K562 (cell line): ENCODE data around the gene USB1. TPM values are rescaled to one million over a fixed set of nuclear protein-coding genes. Genes with fewer than 3 reads are reported as not detected.
A peak's percentile ranks its signal among the peaks of the same experiment; 100 is the strongest.

Source experiments
- ATAC-seq: fragments of 200-7000 bp; cut with Tn5 transposase; 3 replicates; pipeline ENCODE4 v1.9.1; 2020; ENCODE audit warnings: moderate library complexity
- BruUV-seq: library from RNA; stranded (reverse); fragments of 400-500 nt; replicated peaks from 2 replicates; lab custom pipeline; 2021; lab: Mats Ljungman, UMichigan
- CTCF ChIA-PET: fragments of 300-600 bp; formaldehyde crosslinking; extraction: SDS; loops from one replicate; lab custom pipeline; 2021; ENCODE audit warnings: low intra/inter-chr PET ratio; lab: Yijun Ruan, JAX
- POLR2A ChIA-PET: fragments of 300-600, 350-650 bp; sonication (Branson Sonifier 250); formaldehyde crosslinking; extraction: SDS; loops from one replicate; lab custom pipeline; 2021; ENCODE audit warnings: antibody characterized with exemption, inconsistent platforms; lab: Yijun Ruan, JAX
- DNase-seq, 4 experiments: peaks; one replicate each; pipeline versions ENCODE4 v3.0.0 to v3.0.0-alpha.2; 2011 to 2018; ENCODE audit warnings: low spot score in 3 of 4, mixed read lengths in 3 of 4; ENCODE audit errors: extremely low read depth in 1 of 4
- FAIRE-seq: peaks from 2 replicates; lab custom pipeline; 2011; peaks lifted over from hg19 to GRCh38; lab: Jason Lieb, UNC
- H2AFZ ChIP-seq: 2 replicates; pipeline ENCODE4 v1.6.0; 2011; ENCODE audit warnings: low read depth, low read length, control low read depth, inconsistent platforms
- H3K27ac ChIP-seq: fragments of 200-600 bp; 3 replicates; pipeline ENCODE4 v1.8.0; 2011; ENCODE audit warnings: low read depth, mild to moderate bottlenecking, control low read depth, inconsistent platforms, low read length, moderate library complexity, mixed read lengths; ENCODE audit errors: extremely low read depth
- H3K27me3 ChIP-seq, 2 experiments: fragments of 300-600 bp in 1 of 2; 2 replicates in 1 of 2; 3 replicates in 1 of 2; pipeline versions ENCODE4 v1.6.0 to v1.8.0; 2011; ENCODE audit warnings: inconsistent platforms in 2 of 2, low read length in 2 of 2, mild to moderate bottlenecking in 1 of 2, mixed read lengths in 1 of 2, moderate library complexity in 1 of 2; ENCODE audit not compliant: control insufficient read depth in 2 of 2, insufficient read depth in 2 of 2
- H3K36me3 ChIP-seq: fragments of 300-600 bp; 3 replicates; pipeline ENCODE4 v1.8.0; 2011; ENCODE audit warnings: mild to moderate bottlenecking, low read length, inconsistent platforms; ENCODE audit not compliant: control insufficient read depth, insufficient read depth
- H3K4me1 ChIP-seq, 2 experiments: fragments of 200-600 bp in 1 of 2; replicated peaks in 1 of 2; 2 replicates in 1 of 2; 3 replicates in 1 of 2; pipeline versions ENCODE4 v1.5.1 to v1.8.0; 2011; ENCODE audit warnings: inconsistent platforms in 2 of 2, low read length in 2 of 2, mild to moderate bottlenecking in 1 of 2, mixed read lengths in 1 of 2, moderate library complexity in 1 of 2; ENCODE audit not compliant: control insufficient read depth in 2 of 2, insufficient read depth in 2 of 2
- H3K4me2 ChIP-seq: 2 replicates; pipeline ENCODE4 v1.6.1; 2011; ENCODE audit warnings: low read length, control low read depth, inconsistent platforms, mixed read lengths; ENCODE audit not compliant: insufficient read depth
- H3K4me3 ChIP-seq: fragments of 200-600 bp; sonication (generic), shearing (Covaris generic); 2 replicates; pipeline ENCODE4 v1.5.1; 2016; ENCODE audit warnings: control low read depth, inconsistent platforms
- H3K79me2 ChIP-seq: fragments of 200-600 bp; 3 replicates; pipeline ENCODE4 v1.8.0; 2011; ENCODE audit warnings: low read length, inconsistent platforms; ENCODE audit not compliant: control insufficient read depth, insufficient read depth
- H3K9ac ChIP-seq, 2 experiments: 2 replicates each; pipeline versions ENCODE4 v1.6.0 to v1.6.1; 2011; ENCODE audit warnings: low read depth in 2 of 2, low read length in 2 of 2, control low read depth in 1 of 2, inconsistent platforms in 1 of 2, mild to moderate bottlenecking in 1 of 2, mixed read lengths in 1 of 2; ENCODE audit not compliant: insufficient read depth in 1 of 2
- H3K9me1 ChIP-seq: one replicate; pipeline ENCODE4 v1.6.0; 2011; ENCODE audit warnings: inconsistent platforms, mild to moderate bottlenecking, low read length, moderate library complexity; ENCODE audit not compliant: control insufficient read depth, insufficient read depth
- H3K9me3 ChIP-seq: replicated peaks from 2 replicates; pipeline ENCODE4 v1.5.1; 2011; ENCODE audit warnings: low read depth, low read length, inconsistent platforms; ENCODE audit not compliant: control insufficient read depth, insufficient read depth
- H4K20me1 ChIP-seq: replicated peaks from 2 replicates; pipeline ENCODE4 v1.6.1; 2011; ENCODE audit warnings: low read length, inconsistent platforms, mixed read lengths; ENCODE audit not compliant: control insufficient read depth, insufficient read depth
- GTF3C2 ChIP-seq: IDR thresholded peaks from 3 replicates; pipeline ENCODE4 v1.6.1; 2011; ENCODE audit warnings: borderline replicate concordance, mild to moderate bottlenecking, moderate library complexity; ENCODE audit not compliant: insufficient read length; ENCODE audit errors: extremely low read depth
- POLR2G ChIP-seq: fragments of 200-400 bp; formaldehyde crosslinking; IDR thresholded peaks from 2 replicates; pipeline ENCODE4 v1.6.1; 2017; ENCODE audit warnings: low read depth, mild to moderate bottlenecking, antibody characterized with exemption, low read length, moderate library complexity
- WGBS: fragments of 100-300 bp; shearing (Covaris generic); methylation state at CpG from one replicate; pipeline ENCODE4 v1.1.6; 2016; ENCODE audit warnings: low coverage, mixed read lengths; ENCODE audit not compliant: insufficient coverage; ENCODE audit errors: missing lambda C conversion rate; 5-methylcytosine and 5-hydroxymethylcytosine counted together
- in situ Hi-C: fragments of 300-500 bp; cut with MboI; formaldehyde crosslinking; loops from 4 replicates; pipeline ENCODE4 v1.15.0; 2018; ENCODE audit warnings: inconsistent platforms, mixed read lengths
- intact Hi-C: fragments of 100-400 bp; cut with micrococcal nuclease; formaldehyde crosslinking; loops from 2 replicates; pipeline ENCODE4 v1.14.2; 2022
- polyA plus RNA-seq, 8 experiments: library from polyadenylated mRNA; depleted of rRNA in 4 of 8; stranded (reverse) in 5 of 8; unstranded in 3 of 8; fragments of >200 nt; fragmentation: Nextera tagmentation in 2 of 8; fragmentation: Illumina TruSeq in 1 of 8; extraction: Ambion mirVana in 2 of 8; extraction: Trizol in 1 of 8; gene quantifications; 2 replicates each; pipeline versions ENCODE4 v1.2.1 to v1.2.3, GENCODE V29; 2011 to 2014; ENCODE audit warnings: inconsistent platforms in 1 of 8, missing spikeins in 1 of 8
- total RNA-seq, 7 experiments: library from RNA; depleted of rRNA in 6 of 7; stranded (reverse); fragments of >200 nt in 6 of 7; fragmentation: Illumina TruSeq in 2 of 7; extraction: Trizol in 2 of 7; gene quantifications; 2 replicates each; pipeline versions ENCODE4 v1.2.1 to v1.2.3, GENCODE V29; 2011 to 2021; ENCODE audit warnings: low replicate concordance in 1 of 7

The USB1 gene
- total and polyA plus RNA-seq, 9 of the 15 experiments (the other 6 are each of a cell fraction or from before 2014, with no cell fraction given): 11.6 to 73.6 (median 19.4) TPM

- no peak overlapping the region for H3K4me2 ChIP-seq
- intact Hi-C loops: loop anchor here (10.0 kb wide), 1 partner anchor 353 kb away; no protein-coding TSS in a partner anchor
Observed at GRCh38 chr16:57997528-57998265, 3.5 kb upstream of the USB1 start.

More at GRCh38 chr16:57997528-57998265, 3.5 kb upstream of the USB1 start:
- Histone ChIP-seq H3K9me1 (peaks cover 4% of the 10 kb centered on the region), H3K9ac (no peak overlapping the region), H3K27ac (no peak overlapping the region), H3K36me3 (peaks cover 20% of the 10 kb centered on the region; the same call in 2 of the 3 replicates), H3K79me2 (peaks cover 6% of the 10 kb centered on the region; the same call in 2 of the 3 replicates), H3K9me3 (no peaks in the 10 kb centered on the region), H3K4me3 (no peak overlapping the region), H3K27me3 (no peaks in the 10 kb centered on the region), H4K20me1 (peaks cover 5% of the 10 kb centered on the region)
- ATAC-seq: no peak
- WGBS: 89% methylated on average over 34 of the region's 36 CpGs
- CTCF ChIA-PET: no interaction called here
- BruUV-seq: no TSS peak
- FAIRE-seq: no peak
- in situ Hi-C loops: no loop called here
- no peak for TF ChIP-seq GTF3C2
- 0 out of 2 replicates have a peak, but pooled peaks have one; percentile 2 for TF ChIP-seq POLR2G
- TF ChIP-seq, all 486 proteins: peak for 1
- no peak for DNase-seq
- Histone ChIP-seq H2AFZ (no peak overlapping the region), H3K4me1 (peaks cover 24 to 40% of the 10 kb centered on the region in 2 experiments; a peak in 4 of 5 replicates)
- POLR2A ChIA-PET: interaction anchor here (0.7 to 1.1 kb wide), 3 partner anchors 12 to 100 kb away, joined by 3 to 5 read pairs (median 3); no protein-coding TSS in a partner anchor
